ENCODE results near the gene NOP9.

DNA sequence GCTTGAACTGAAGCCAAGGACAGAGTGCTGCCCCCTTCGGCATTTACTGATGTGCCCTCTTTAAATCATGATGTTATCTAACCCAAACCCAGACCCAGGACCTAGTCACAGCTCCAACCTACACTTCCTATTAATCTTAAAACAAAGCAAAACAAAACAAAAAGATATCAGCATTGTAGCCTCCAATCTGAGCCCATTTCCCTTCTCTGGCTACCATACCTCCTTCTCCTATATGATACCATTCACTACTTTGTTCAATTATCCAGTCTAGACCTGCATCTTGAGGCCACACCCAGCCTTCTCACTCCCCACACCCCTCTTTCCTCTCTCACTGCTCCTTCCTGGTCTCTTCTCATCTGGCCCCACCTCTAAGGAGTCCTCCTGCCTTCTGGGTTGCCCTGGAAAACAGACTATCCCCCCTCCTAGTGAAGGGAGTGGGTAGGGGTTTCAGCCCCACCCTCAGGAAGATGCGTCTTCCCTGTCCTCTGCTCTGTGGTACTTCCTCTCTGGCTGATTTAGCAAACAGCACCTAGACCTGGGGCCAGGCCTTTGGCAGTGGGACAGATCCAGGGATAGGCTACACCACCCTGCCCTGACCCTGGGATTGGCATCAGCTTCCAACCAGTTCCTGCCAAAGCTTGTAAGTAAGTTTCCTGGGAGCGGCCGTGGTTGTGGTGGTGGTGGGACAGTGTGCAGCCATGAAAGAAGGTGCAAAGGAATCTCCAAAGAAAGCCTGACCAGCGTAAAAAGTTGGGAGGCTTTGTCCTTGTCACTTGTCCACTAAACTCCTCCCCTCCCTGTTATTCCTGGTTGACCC lies 14.9 kb downstream of the NOP9 start:
- TF ChIP-seq, protein P1, sequence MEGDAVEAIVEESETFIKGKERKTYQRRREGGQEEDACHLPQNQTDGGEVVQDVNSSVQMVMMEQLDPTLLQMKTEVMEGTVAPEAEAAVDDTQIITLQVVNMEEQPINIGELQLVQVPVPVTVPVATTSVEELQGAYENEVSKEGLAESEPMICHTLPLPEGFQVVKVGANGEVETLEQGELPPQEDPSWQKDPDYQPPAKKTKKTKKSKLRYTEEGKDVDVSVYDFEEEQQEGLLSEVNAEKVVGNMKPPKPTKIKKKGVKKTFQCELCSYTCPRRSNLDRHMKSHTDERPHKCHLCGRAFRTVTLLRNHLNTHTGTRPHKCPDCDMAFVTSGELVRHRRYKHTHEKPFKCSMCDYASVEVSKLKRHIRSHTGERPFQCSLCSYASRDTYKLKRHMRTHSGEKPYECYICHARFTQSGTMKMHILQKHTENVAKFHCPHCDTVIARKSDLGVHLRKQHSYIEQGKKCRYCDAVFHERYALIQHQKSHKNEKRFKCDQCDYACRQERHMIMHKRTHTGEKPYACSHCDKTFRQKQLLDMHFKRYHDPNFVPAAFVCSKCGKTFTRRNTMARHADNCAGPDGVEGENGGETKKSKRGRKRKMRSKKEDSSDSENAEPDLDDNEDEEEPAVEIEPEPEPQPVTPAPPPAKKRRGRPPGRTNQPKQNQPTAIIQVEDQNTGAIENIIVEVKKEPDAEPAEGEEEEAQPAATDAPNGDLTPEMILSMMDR (IDR thresholded peaks at IDR 0.05) = no peak
- no peak for TF ChIP-seq POLR2A (IDR thresholded peaks at IDR 0.05)
